Stimulated activated CD4-positive, alpha-beta T cell treated with anti-CD3 and anti-CD28 coated beads, Interleukin-4, amount 100 ng/mL, for 24 hours (primary cell): ENCODE results near the gene SLC15A1.

Source experiments
- DNase-seq: peaks from one replicate; pipeline ENCODE4 v3.0.0-alpha.2; 2020

Gene SLC15A1

DNA sequence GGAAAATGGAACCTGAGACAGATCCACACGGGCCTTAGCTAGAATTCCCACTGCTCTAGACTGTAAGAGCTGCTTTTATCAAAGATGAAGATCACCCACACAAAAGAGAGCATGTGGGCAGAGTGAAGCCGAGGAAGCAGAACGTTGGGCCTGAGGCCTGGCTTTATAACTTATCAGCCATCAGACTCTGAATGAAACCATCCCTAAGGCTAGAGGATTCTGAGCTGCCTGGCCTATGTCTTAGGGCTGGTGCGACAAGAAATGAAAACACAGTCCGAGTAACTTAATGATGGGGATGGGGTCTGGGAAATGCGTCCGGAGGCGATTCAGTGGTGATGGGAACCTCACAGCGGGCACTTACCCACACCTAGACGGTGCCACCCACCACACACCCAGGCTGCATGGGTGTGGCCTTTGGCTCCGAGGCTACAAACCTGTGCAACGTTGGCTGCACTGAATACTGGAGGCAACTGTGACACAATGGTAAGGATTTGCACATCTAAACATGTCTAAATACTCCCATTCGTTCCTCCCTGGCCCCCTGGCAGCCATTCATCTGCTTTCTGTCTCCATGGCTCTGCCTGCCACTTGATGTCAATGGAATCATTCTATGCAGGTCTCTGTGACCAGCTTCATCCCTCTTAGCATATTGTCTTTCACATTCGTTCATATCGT, 62.0 kb downstream of the SLC15A1 start:
- no peak for DNase-seq

DNA sequence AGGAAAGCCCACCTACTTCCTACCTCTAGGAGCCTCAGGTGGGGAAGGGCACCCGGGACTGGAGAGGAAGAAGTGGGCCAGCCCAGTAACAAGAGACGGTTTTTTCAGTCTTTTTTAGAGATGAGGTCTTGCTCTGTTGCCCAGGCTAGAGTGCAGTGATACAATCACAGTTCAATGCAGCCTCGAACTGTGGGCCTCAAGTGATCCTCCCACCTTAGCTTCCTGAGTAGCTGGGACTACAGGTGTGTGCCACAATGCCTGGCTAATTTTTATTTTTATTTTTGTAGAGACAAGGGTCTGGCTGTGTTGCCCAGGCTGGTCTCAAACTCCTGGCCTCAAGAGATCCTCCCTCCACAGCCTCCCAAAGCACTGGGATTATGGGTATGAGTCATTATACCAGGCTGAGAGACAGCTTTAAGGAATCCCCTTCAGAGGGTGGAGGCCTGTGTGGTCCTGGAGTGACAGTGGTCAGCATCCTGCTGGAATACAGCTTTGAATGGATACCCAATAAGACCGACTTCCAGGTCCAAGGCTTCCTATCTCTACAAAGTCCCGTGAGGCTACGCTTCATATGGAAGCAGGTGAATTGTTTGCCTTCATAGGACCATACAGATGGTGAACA, 63.0 kb downstream of the SLC15A1 start:
- no peak for DNase-seq

DNA sequence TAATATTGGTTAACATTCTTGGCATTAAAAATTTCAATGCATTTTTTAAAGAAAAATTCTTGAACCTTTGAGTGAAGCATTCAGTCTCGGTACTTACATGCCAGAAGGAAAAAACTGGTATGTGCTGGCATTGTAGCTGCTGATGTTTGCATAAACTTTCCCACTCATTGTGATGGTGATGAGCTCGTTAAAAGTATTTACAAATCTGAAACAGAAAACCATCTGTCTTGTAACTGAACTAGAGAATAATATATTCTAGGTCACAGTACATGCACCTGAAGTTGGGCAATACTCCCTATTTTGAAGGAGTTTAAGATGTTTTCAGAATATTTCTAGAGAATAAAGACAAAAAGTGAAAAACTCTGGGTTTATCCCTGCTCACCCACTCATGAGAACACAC, 64.1 kb downstream of the SLC15A1 start:
- DNase-seq: no peak

DNA sequence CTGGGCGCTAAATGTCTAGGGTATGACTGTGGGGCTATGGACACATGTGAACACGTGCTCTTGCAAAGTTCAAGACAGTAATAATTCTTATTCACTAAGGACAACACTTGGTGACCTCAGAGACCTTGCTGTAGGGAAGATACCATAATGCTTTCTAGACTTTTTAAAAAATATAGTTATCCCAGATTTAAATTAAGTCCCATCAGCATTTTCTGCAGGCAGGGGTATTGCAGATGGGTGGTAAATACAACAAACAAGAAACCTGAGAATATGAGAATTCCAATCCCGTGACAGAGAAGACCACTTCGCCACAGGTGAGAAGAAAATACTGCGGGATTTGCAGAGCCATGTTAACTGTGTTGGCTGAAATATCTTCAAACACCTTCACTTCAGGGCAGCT, 65.2 kb downstream of the SLC15A1 start:
- DNase-seq: no peak

DNA sequence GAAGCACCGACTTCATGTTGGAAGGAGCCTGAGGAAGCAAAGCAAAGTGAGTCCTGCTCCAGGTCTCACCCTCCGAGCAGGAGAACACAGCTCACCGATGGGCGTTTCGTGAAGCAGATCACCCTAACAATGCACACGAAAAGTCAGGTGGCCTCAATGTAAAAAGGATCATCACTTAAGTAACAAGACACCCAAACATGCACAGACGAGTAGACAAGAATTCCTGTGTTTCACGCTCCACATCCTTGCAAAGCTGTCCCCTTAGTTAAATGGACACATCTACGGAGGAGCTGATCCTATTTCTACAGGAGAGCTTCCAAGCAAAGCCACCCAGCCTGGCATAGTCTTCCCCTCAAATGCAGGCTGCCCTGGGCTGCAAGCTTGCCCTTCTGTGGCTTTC, 66.2 kb downstream of the SLC15A1 start:
- no peak for DNase-seq

DNA sequence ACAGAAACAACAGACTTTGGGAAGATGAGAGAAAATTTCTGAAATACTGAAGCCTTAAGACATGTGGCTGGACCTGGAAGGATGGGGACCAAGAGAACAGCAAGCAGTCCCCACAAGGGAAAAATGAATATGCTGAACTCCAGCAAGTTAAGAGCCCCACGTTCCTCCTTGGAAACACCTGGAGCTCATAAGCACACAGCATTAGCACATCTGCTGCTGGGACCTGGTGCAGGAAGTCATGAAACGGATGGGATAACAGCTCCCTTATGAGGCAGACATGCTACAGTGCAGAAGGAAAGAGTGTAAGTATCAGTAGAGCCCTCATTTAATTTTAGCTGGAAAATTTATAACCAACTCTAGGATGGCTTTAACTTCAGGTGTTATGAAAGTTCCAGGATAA, 67.3 kb downstream of the SLC15A1 start:
- no peak for DNase-seq

DNA sequence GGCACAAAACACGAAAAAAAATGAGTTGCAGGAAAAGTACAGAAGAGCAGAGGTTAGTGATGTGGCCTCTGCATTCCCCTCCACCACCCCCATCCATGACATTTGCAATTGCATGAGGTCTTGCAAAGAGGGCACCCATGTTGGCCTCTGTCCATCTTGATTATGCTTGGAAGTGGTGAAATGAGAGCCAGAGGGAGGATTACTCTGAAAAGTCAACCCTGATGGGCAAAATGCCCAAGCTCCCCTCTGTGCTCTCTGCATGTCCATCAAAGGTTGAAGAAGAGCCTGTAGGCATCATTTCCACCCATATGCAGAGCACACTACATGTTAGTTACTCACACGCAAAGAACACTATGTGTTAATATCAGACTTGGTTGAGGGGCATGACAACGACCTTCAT, 71.4 kb downstream of the SLC15A1 start:
- no peak for DNase-seq

DNA sequence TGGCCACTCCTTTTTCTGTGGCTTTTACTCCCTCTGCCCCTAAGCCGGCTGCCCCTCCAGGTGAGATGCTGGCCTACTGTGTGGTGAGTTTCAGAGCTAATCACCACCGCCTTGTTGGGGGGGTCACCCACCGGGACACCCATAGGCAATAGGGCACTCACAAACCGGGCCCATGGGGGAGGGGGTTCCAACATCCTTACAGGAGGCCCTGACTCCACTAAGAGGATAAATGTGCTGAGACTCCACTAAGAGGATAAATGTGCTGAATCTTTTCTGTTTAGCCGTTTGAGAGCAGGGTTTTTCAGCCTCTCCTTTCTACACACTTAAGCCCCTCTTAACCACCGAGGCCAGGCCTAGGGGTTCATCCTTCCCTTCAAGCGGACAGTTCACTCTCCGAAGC, 73.7 kb downstream of the SLC15A1 start:
- no peak for DNase-seq

DNA sequence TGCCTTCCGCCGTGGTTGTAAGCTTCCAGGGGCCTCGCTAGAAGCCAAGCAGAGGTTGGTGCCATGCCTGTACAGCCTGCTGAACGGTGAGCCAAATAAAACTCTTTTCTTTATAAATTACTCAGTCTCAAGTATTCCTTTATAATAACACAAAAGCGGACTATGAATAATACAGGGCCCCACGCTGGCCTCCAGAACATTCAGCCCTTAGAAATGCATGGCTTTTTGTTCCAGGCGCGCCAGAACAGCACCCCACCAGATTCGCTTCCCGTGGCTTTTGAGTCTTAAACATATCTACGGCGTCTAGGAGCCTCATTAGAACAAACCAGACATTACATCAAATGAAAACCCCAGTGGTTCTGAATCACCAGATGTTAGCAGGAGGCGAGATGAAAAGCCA, 75.1 kb downstream of the SLC15A1 start:
- DNase-seq: no peak

DNA sequence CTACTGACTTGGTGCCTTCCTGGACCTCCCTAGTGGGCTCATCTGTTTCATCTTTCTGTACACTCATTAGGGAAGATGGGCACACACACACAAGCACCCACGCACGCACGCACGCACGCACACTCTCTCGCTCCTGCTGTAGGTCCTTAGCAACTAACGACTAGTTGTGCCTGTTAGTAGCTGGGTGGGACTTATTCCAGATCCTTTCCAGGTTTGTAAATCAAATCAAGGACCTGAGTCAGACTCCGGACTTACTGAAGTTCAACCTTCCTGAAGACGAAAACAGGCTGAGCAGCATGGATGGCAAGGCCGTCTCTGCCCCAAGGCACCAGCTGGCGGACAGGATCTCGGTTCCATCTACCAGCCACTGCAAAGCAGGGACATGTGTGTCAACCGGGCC, 76.2 kb downstream of the SLC15A1 start:
- DNase-seq: no peak

DNA sequence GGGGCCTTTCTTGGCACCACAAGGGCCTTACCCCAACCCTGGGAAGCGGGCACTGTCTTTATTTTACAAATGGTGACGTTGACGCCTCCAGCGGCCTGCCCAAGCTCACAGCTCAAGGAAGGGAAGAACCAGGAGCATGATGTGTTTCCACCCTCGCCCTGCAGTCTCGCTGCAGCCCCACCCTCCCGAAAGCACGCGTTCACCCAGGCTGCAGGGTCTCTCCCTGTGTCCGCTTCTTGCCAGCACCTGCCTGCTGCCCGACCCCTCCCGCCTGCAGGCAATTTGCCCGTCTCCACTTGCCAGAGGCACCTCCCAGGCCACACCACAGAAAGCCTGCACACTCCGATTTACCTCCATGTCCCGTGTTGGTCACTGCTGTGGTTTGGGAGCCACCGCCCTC, 76.6 kb downstream of the SLC15A1 start:
- DNase-seq: no peak

DNA sequence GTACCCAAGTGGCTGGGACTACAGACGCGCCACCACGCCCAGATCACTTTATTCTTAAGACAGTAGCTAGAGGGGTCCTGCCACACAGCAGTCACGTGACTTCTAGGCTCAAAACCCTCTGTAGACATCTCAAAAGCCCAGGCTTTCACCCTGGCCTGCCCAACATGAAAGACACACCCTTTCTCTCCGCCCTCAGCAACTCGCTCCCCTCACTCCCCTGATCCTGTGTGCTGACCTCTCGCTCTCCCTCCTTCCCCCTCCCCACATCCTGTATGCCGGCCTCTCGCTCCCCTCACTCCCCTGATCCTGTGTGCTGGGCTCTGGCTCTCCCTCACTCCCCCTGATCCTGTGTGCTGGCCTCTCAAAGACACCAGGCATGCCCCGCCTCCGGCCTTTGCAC, 77.4 kb downstream of the SLC15A1 start:
- no peak for DNase-seq

DNA sequence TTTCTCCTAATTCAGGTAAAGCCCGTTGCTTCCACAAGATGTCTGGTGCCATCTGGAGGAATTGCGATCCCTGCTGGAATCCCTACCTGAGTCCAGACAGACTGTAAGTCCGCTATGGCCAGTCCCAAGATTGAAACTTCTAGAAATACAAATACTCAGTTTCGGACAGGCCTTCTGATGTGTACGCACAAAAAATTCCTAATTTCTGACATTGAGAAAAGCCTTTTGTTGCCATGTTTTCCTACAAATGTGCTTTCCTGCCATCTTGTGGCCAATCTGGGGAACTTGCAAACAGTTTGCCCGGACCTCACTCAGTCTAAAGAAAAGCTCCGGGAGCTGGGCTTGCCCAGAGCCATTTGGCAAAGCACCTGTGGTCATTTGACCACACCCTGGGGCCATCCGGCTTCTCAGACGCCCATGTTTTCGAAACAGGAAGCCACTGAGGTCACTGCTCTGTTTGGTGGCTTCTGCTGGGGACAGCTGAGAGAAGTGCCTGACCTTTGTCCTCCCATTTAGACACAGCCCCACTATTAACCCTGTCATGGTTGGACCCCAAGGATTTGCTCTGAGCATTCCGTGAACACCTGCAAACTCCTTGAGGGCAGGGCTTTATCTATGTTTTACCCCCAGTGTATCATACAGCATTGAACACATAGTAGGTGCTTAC, 79.4 kb downstream of the SLC15A1 start:
- DNase-seq: peak; percentile 61

DNA sequence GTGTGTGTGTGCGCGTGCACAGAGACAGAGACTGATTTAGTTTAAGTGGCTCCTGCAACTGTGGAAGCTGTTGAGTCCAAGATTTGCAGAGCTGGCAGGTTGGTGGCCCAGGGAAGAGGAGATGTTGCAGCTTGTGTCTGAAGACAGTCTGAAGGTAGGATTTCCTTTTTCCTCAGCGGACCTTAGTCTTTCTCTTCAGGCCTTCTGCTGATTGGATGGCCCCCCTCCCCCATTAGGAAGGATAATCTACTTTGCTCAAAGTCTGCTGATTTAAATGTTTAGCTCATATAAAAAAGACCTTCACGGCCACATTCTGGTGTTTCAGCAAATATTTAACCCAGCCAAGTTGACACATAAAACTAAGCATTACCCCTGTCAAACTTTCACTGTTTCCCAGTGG, 84.3 kb downstream of the SLC15A1 start:
- no peak for DNase-seq

DNA sequence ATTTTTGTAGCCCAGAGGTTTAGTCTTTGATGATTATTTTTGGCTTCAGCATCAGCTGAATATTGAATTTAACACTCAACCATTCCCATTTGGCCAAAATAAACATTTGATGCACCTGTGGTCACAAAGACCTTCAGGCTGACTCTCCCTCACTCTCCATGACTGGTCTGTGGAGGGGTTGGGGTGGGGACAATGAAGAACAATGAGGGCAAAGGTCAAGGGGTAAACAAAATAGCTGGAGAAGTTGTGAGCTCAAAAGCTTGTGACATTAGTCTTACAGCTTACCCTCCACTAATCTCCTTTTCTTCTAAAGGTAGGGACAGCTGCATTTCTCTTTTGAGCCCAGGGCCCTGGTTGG, 86.9 kb downstream of the SLC15A1 start:
- no peak for DNase-seq

DNA sequence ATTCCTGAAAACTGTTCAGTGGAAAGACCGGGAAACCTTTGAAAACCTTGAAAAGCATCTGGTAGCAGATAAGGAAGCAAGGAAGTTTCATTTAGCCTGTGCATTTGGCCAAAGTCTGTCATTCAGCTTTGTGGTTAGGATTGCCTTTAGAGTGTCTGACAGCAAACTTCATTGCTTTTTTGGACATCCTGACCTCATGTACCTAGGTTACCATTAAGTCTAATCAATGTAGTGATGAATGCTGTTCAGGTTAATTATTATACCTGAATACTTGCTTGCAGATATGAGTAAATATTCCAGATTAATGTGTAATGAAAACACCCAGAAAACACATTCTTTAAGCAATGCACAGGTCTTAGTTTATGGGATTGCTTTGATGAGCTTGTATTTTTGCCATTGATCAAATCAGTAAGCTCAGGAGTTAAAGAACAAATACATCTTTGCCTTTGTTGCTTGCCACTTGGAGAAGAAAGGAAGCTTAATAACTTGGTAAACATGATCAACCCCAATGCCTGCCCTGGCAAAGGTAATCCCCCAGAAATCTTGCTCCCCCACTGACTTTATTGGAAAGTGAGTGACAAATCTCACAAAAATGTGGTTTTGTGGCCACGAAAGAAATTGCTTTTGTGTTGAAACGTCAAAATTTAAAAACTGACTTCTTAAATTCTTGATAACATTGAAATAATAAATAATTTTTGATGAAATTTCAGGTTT, 87.4 kb downstream of the SLC15A1 start:
- no peak for DNase-seq

DNA sequence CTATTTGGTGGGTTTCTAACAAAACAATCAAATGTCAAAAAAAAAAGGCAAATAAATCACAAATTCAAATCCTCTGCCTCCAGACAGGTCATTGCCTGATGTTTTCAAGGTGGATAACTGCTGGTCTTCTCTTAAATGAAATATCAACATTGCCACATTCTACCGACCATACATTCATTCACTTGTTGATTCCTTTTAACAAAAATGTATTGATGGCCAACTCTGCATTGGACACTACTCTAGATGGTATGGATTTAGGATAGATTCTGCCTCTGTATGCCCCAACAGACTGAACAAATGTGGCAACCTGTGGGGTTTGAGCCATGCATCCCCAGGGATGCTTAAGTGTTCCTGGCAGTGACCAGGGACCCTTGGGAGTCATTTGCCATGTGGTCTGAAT, 88.0 kb downstream of the SLC15A1 start:
- DNase-seq: no peak

DNA sequence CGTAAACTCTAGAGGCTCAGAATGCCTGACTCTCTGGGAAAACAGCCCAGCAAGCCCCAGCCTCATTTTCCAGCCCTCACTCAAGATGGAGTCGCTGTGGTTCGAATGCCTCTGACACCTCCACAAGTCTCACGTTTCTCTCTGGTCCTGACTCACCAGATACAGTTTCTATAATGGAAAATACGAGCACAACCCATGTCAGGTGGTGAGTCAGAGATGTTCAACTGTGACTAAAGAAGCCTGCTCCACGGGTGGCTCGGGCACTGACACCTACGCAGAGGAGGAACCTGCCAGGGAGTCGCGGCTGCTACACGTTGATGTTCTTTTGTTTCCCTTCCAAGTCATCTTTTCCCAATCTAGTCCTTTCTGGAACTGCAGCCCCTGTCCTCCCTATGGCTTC, 88.4 kb downstream of the SLC15A1 start:
- DNase-seq: peak; percentile 77

DNA sequence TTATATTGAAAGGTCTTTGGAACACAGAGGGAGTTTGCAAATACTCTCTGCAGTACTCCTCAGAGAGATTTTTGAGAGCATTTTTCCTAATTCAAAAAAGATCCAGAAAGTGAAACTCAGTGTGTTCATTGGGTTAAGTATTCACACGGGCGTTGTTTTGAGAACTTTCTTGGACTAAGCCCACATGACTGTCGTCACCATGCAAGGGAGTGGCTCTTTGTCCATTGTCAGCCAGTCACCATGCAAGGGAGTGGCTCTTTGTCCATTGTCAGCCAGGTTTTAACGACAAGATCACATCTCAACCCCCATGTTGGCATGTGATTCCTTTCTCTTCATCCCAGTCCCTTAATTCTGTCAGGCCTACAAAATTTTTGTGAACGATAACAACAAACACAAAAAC, 94.3 kb downstream of the SLC15A1 start:
- DNase-seq: no peak

DNA sequence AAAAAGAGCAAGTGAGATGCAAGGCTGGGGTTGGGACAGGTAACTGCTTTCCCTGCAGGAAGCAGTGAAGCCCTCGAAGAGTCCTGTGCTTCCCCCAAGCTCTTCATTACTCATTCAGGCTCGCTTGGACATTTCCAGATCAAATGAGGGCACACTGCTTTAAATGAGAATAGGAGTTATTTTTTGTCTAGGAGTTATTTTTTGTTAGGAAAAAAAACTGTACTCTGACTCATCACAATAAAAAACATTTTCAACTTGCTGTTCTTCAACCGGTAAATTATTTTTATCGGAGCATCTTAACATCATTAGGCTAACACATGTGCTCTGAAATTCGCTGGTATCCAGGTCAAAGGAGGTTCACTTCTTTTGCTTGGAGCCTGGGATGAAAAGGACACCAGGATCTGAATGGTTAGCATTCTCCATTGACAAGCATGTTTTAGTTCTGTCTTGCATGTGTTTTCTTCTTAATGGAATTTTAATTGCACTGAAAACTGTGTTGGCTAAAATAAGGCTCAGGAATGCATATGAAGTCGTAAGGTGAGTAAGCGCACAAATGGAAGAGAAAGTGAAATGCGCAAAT, 94.9 kb downstream of the SLC15A1 start:
- DNase-seq: no peak

DNA sequence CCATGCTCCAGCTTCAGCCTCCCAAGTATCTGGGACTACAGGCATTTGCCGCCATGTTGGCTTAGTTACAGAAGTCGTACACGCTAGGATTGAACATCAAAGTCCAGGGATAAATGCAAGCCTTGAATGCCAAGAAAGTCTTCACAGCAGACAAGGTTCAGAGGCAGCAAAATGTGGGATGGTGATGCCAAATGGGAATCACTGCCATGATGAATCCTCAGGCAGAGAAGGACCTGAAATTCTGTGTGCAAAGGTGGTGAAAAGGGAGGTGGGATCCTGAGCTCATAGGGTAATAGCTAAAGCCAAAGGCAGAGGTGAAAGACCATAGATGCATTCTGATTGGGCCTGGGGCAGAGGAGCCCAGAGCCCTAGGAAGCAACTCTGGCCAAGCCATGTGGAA, 96.2 kb downstream of the SLC15A1 start:
- DNase-seq: no peak

DNA sequence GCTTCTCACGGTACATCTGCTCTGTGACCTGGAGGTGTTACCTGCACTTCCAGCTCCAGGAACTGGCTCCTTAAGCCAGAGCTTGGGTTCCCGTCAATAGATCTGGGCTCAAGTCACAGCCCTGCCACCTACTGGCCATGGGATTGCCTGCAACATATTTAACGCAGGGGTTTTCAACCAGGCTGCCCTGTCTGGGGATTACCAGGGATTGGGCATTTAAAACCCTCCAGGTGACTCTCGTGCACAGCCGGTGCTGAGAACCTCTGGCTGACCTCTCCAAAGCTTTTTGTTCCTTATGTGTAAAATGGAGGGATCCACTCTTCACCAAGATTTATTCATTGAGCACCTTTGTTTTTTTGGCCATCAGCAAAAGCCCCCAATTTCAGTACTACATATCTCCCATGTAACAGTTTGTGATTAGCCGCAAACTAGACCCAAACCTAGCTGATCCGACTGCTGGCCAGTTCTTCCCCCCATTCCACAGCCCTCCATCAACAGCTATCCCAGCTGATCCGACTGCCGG, 98.9 kb downstream of the SLC15A1 start:
- peak; percentile 78 for DNase-seq

DNA sequence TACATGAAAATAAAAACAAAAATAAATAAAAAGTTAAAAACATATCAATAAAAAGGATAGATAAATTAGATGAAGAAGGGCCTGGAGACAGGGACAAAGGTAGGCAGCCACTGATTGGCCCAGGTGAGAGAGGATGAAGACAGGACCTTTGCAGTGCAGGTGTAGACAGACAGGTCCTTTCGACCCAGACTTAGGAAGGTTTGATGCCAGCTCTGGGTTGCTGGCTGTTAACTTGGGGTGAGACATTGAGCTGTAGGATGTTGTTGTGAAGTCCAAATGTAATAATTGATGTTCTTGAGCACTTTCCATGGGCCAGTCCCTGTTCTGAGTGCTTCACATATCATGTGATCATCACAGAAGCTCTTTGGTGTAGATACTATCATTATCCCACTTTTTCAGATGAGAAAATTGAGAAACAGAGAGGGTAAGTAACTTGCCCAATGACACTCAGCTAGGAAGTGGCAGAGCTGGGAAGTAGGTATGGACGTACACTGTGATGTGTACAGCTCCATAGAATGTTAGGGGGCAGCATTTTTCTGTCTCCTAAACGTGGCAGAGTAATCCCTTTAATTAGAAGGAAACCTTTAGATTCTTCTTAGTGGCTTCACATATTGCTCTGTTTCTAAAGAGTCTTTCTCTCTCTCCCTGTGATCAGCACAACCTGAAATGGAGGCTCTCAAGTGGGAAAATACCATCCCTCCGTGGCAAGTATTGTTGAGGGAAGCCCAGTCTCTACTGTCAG, 99.6 kb downstream of the SLC15A1 start:
- no peak for DNase-seq
